ENCODE data around the gene SMAGP. TPM values are rescaled to one million over a fixed set of nuclear protein-coding genes. Genes with fewer than 3 reads are reported as not detected.
"Not testable (repeated sequence)": the region's sequence is repeated elsewhere in the genome, so short reads cannot be mapped to it uniquely, and the experiment has no call there.

The SMAGP gene
- total RNA-seq, 3 donors from 2014 or later = 35.0 to 88.6 (median 85.6) TPM

DNA sequence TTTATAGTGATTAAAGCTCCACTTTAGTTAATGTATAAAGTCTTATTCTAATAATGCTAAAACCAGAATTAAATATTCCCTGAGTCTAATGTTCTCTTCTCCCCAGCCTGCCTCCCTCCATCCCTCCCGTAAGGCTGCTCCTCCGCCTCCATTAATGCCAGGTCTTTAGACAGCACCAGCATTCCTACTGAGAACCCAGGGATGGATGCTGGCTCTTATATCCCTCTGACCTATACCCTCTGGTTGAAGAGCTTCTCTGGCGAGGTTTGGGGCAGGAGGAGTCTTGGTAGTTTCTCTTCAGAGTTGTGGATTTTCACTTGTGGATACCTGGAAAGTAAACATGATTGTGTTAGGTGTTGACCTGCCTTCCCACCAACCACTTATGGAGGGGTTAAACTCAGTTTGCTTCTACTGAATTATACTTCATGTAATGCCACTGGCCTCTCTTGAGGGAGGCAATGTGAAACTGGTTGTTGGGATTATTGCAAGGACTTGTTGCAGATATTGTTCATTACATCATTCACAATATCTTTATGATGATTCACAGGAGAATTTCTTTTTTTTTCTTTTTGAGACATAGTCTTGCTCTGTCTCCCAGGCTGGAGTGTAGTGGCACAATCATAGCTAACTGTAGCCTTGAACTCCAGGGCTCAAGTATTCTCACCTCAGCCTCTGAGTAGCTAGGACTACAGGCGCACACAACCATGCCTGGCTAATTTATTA, 11.1 kb upstream of the SMAGP start:
- intact Hi-C loops (cut with DNase I, micrococcal nuclease) = no loop called here
- DNase-seq = no peak
- Histone ChIP-seq H3K36me3 (ENCODE audit: low read depth) (no peaks in the 10 kb centered on the region), H3K4me3 (no peak overlapping the region), H3K9me3 (no peaks in the 10 kb centered on the region), H3K4me1 (ENCODE audit: low read depth) (no peaks in the 10 kb centered on the region)
- ATAC-seq = no peak
- no peak for TF ChIP-seq CTCF (IDR thresholded peaks at IDR 0.05)

DNA sequence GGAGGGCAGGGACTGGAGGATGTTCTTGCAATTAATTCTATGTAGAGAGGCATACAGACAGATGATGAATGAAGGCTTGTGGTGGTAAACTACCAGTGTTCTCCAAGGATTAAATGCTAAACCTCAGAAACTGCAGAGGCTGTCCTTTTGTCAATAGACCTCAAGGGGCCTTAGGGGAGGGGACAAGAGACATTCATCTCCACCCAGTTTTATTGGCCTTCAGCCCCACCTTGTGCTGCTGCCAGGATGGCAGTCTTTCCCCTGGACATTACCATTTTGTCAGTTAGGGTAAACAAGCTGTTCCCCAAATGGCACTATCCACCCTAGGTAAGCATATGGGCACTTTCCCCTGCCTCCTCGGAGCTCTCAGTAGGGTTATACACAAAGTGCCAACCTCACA, 4.9 kb upstream of the SMAGP start:
- no peak overlapping the region for H3K4me3 ChIP-seq
- TF ChIP-seq CTCF (IDR thresholded peaks at IDR 0.05) = no peak
- H3K36me3 ChIP-seq (ENCODE audit: low read depth) = no peaks in the 10 kb centered on the region
- H3K4me1 ChIP-seq (ENCODE audit: low read depth) = peaks cover 37% of the 10 kb centered on the region
- no peaks in the 10 kb centered on the region for H3K9me3 ChIP-seq
- intact Hi-C loops (cut with DNase I, micrococcal nuclease) = no loop called here
- DNase-seq = peak; percentile 60 to 72 (median 62)
- peak; percentile 70 for ATAC-seq

DNA sequence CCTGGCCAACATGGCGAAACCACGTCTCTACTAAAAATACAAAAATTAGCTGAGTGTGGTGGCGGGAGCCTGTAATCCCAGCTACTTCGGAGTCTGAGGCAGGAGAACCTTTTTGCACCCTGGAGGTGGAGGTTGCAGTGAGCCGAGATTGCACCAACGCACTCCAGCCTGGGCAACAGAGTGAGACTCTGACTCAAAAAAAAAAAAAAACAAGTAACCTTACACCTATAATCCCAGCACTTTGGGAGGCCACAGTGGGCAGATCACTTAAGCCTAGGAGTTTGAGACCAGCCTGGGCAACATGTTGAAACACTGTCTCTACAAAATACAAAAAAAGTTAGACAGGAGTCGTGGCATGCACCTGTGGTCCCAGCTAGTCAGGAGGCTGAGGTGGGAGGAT, 2.6 kb upstream of the SMAGP start:
- H3K36me3 ChIP-seq (ENCODE audit: low read depth); ATAC-seq; intact Hi-C loops (cut with DNase I, micrococcal nuclease): not testable (repeated sequence)

GRCh38 chr12:51270951-51271518, 820 bp upstream of the SMAGP start:
- intact Hi-C loops (cut with DNase I, micrococcal nuclease) = no loop called here
- DNase-seq (peak in 1 of 3 donors; percentile 38), ATAC-seq (peak; percentile 59)
- Histone ChIP-seq H3K36me3 (ENCODE audit: low read depth) (no peaks in the 10 kb centered on the region), H3K4me3 (peak overlapping the region; percentile 43), H3K9me3 (no peaks in the 10 kb centered on the region), H3K4me1 (ENCODE audit: low read depth) (peaks cover 36% of the 10 kb centered on the region)
- TF ChIP-seq CTCF (IDR thresholded peaks at IDR 0.05) = no peak

More for the DNA sequence above, 2.6 kb upstream of the SMAGP start:
- not testable (repeated sequence) for H3K4me3 ChIP-seq, DNase-seq, H3K9me3 ChIP-seq
- H3K4me1 ChIP-seq (ENCODE audit: low read depth) = peaks cover 37% of the 10 kb centered on the region

GRCh38 chr12:51269174-51270066, 795 bp downstream of the SMAGP start:
- peak; percentile 77 for ATAC-seq
- TF ChIP-seq CTCF (IDR thresholded peaks at IDR 0.05) = no peak
- intact Hi-C loops (cut with DNase I, micrococcal nuclease) = loop anchor here in 1 of 2 donors (2.0 kb wide), 1 partner anchor 65 kb away; no protein-coding TSS in a partner anchor
- Histone ChIP-seq H3K9me3 (no peaks in the 10 kb centered on the region), H3K4me3 (peak overlapping the region; percentile 43), H3K4me1 (ENCODE audit: low read depth) (peaks cover 23% of the 10 kb centered on the region), H3K36me3 (ENCODE audit: low read depth) (no peaks in the 10 kb centered on the region)
- DNase-seq = peak; percentile 82 to 87 (median 84)
